ENCODE data around the gene TMTC2.

Gene TMTC2

DNA sequence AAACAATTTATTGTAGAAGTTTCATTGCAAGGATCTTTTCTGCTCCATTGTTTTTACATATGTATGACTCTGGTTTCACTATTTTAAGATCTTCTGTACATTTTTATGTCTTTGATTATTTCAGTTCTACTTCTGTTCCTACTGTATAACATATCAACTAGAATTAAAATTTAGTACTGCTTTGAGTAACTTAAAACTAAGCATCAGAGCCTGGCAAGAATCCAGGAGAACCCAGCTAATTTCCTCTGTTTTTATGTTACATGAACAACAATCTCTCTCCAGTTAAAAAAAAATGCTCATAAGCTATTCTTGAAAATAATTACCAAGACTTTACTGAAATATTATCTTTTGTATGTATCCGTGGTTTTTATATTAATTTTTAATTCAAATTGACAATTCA is 370.7 kb downstream of the TMTC2 start:
- no peak overlapping the region for H3K9ac ChIP-seq (ENCODE audit: low read length)
- H3K27me3 ChIP-seq (replicated peaks; ENCODE audit: control insufficient read depth, insufficient read depth, low read length) = no peaks in the 10 kb centered on the region
- DNase-seq (ENCODE audit: low read depth) = no peak
- no peaks in the 10 kb centered on the region for H3K9me3 ChIP-seq (ENCODE audit: control insufficient read depth, low read length)
- no peaks in the 10 kb centered on the region for H3K4me1 ChIP-seq (ENCODE audit: control insufficient read depth, insufficient read depth, low read length)
- no peak overlapping the region for H3K4me3 ChIP-seq (ENCODE audit: low read length)
- no peaks in the 10 kb centered on the region for H3K36me3 ChIP-seq (ENCODE audit: control insufficient read depth, insufficient read depth, low read length, severe bottlenecking)

DNA sequence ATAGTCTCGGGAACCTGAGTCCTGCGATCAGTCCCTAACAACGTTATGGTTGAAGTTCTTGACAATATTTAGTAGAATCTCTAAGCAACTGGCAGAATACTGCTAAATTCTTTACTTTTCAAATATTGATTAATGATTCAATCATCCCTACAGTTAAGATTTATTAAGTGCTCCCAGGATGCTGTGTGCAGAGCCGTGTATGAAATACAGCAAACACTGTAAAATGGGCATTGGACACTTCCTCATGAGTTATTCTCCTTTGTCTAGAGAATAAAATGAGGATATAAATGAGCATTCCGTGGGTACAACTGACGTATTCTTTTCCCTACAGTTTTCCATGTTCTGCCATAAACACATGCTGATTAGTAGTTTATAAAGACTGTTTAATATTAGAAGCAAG is 372.4 kb downstream of the TMTC2 start:
- Histone ChIP-seq H3K36me3 (ENCODE audit: control insufficient read depth, insufficient read depth, low read length, severe bottlenecking) (no peaks in the 10 kb centered on the region), H3K9ac (ENCODE audit: low read length) (no peak overlapping the region), H3K27me3 (replicated peaks; ENCODE audit: control insufficient read depth, insufficient read depth, low read length) (no peaks in the 10 kb centered on the region), H3K4me1 (ENCODE audit: control insufficient read depth, insufficient read depth, low read length) (no peaks in the 10 kb centered on the region), H3K9me3 (ENCODE audit: control insufficient read depth, low read length) (no peaks in the 10 kb centered on the region), H3K4me3 (ENCODE audit: low read length) (no peak overlapping the region)
- no peak for DNase-seq (ENCODE audit: low read depth)

DNA sequence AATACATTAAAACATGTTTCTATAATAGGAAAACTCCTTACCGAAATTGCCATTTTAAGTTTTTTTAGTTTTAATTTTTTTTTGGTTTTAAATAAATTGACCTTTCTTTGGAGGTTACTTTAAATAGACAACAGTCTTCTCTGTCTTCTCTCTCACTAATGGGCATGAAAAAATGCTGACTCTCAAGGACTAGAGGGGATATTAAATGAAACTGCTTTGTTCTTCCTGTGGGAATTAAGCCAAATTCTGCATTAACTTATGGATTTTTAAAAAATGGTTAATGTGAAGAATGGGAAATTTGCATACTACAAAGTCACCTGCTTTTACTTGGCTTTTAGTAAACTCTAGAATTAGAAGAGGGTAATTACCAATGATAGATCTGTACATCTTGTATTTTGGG is 378.9 kb downstream of the TMTC2 start:
- Histone ChIP-seq H3K9me3 (ENCODE audit: control insufficient read depth, low read length) (no peaks in the 10 kb centered on the region), H3K9ac (ENCODE audit: low read length) (no peak overlapping the region), H3K36me3 (ENCODE audit: control insufficient read depth, insufficient read depth, low read length, severe bottlenecking) (no peaks in the 10 kb centered on the region), H3K27me3 (replicated peaks; ENCODE audit: control insufficient read depth, insufficient read depth, low read length) (no peaks in the 10 kb centered on the region), H3K4me1 (ENCODE audit: control insufficient read depth, insufficient read depth, low read length) (no peaks in the 10 kb centered on the region), H3K4me3 (ENCODE audit: low read length) (no peak overlapping the region)
- DNase-seq (ENCODE audit: low read depth) = no peak

DNA sequence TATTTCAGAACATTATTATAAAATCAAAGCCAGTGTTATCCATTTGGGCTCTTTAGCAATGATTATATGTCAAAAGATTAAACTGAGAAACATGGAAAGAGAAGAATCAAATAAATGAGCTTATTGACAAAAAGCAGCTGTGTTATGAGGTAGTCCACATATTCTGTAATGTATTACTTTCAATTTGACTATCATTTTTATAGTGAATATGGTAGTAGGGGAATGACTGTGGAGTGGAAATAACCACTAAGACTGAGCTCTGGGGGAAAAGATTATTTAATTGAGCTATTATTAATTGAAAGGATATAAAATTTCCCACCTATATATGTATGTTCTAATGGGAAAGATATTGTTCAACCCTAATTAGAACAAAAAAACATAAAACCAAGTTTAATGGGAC is 381.3 kb downstream of the TMTC2 start:
- no peak overlapping the region for H3K9ac ChIP-seq (ENCODE audit: low read length)
- H3K4me3 ChIP-seq (ENCODE audit: low read length) = no peak overlapping the region
- no peaks in the 10 kb centered on the region for H3K27me3 ChIP-seq (replicated peaks; ENCODE audit: control insufficient read depth, insufficient read depth, low read length)
- DNase-seq (ENCODE audit: low read depth) = no peak
- no peaks in the 10 kb centered on the region for H3K36me3 ChIP-seq (ENCODE audit: control insufficient read depth, insufficient read depth, low read length, severe bottlenecking)
- H3K4me1 ChIP-seq (ENCODE audit: control insufficient read depth, insufficient read depth, low read length) = no peaks in the 10 kb centered on the region
- no peaks in the 10 kb centered on the region for H3K9me3 ChIP-seq (ENCODE audit: control insufficient read depth, low read length)

DNA sequence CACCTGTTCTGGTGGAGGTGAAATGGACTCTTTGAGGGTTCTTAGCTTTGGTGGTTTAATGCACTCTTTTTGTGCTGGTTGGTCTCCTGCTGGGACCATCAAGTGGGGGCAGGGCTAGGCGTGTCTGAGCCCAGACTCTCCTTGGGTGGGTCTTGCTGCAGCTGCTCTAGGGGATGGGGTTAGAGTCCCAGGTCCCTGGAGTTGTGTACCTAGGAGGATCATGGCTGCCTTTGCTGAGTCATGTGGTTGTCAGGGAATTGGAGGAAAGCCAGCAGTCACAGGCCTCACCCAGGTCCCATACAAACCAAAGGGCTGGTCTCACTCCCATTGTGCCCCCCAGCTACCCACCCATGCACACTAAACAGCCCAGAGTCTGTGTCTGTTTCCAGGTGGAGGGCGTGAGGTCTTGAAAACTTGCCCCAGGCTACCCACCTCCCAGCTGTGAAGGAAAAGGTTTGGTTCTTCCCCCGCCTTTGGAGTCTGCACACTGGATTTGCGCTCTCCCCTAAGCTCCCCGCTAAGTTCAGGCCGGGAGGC is 387.7 kb downstream of the TMTC2 start:
- Histone ChIP-seq H3K4me3 (ENCODE audit: low read length) (no peak overlapping the region), H3K9me3 (ENCODE audit: control insufficient read depth, low read length) (no peaks in the 10 kb centered on the region), H3K9ac (ENCODE audit: low read length) (no peak overlapping the region), H3K4me1 (ENCODE audit: control insufficient read depth, insufficient read depth, low read length) (no peaks in the 10 kb centered on the region), H3K36me3 (ENCODE audit: control insufficient read depth, insufficient read depth, low read length, severe bottlenecking) (no peaks in the 10 kb centered on the region), H3K27me3 (replicated peaks; ENCODE audit: control insufficient read depth, insufficient read depth, low read length) (no peaks in the 10 kb centered on the region)
- DNase-seq (ENCODE audit: low read depth) = no peak

DNA sequence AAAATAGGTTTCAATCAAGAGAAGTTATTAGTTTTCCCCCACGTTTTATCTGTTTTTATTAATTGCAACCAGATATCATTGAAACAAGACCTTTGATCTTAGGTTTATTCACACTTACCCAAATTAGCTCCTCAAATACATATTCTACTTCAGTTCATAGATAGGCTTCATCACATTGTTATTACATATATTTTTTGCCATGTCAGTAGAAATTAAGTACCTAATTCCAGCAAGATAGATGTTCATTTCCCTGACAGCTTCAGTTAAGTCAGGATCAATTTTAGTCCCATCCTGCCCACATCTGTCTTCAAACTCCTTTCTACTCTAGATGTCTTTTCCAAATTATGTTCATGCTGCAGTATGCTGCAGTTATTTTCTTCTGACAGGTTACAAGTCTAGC is 388.8 kb downstream of the TMTC2 start:
- H3K27me3 ChIP-seq (replicated peaks; ENCODE audit: control insufficient read depth, insufficient read depth, low read length) = no peaks in the 10 kb centered on the region
- no peaks in the 10 kb centered on the region for H3K9me3 ChIP-seq (ENCODE audit: control insufficient read depth, low read length)
- no peak overlapping the region for H3K4me3 ChIP-seq (ENCODE audit: low read length)
- no peaks in the 10 kb centered on the region for H3K36me3 ChIP-seq (ENCODE audit: control insufficient read depth, insufficient read depth, low read length, severe bottlenecking)
- H3K9ac ChIP-seq (ENCODE audit: low read length) = no peak overlapping the region
- H3K4me1 ChIP-seq (ENCODE audit: control insufficient read depth, insufficient read depth, low read length) = no peaks in the 10 kb centered on the region
- DNase-seq (ENCODE audit: low read depth) = no peak

DNA sequence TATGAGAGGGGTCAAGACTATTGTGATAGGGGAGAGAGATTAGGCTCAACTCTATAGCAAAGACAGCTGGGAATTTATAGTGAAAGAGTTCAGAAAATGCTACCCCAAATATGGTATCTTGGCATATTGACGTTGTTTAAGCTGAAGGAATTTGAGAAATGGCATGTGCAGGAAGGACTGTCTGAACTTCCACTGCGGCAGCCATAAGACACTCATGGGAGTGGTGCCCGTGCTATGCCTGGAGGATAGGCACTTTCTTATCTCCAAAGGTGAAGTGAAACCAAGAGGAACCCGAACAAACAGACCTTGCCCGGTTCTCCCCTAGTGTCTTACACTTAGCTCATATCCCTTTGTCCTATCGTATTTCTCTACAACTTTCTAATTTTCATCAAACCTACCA is 390.3 kb downstream of the TMTC2 start:
- no peak for DNase-seq (ENCODE audit: low read depth)
- H3K4me3 ChIP-seq (ENCODE audit: low read length) = no peak overlapping the region
- no peaks in the 10 kb centered on the region for H3K27me3 ChIP-seq (replicated peaks; ENCODE audit: control insufficient read depth, insufficient read depth, low read length)
- no peaks in the 10 kb centered on the region for H3K4me1 ChIP-seq (ENCODE audit: control insufficient read depth, insufficient read depth, low read length)
- no peak overlapping the region for H3K9ac ChIP-seq (ENCODE audit: low read length)
- no peaks in the 10 kb centered on the region for H3K9me3 ChIP-seq (ENCODE audit: control insufficient read depth, low read length)
- no peaks in the 10 kb centered on the region for H3K36me3 ChIP-seq (ENCODE audit: control insufficient read depth, insufficient read depth, low read length, severe bottlenecking)

DNA sequence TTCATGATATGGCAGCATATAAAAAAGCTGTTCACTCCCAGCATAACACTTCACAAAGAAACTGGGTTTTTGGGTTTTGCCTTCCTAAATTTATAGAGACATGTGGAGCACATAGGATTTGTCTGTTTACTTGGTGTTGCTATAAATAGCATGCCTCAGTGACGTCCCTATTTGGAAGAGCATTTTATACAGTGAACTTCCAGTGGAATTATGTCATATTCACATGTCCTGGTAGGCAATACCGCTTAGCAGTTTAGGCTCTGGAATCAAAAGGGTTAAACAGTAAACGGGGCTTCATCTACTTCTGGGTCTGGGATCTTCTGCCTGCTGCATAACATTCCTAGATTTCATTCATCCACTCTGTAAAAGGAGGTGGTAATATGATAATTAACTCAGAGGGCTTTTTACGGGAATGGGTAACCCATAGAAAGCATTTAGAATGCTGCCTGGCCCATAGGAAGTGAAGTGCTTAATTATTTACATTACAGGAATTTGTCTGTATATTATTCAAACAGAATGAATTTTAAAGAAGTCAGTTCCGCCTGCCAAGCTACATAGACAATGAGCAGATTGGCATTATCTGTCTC is 396.1 kb downstream of the TMTC2 start:
- H3K9ac ChIP-seq (ENCODE audit: low read length) = no peak overlapping the region
- no peaks in the 10 kb centered on the region for H3K27me3 ChIP-seq (replicated peaks; ENCODE audit: control insufficient read depth, insufficient read depth, low read length)
- no peak for DNase-seq (ENCODE audit: low read depth)
- no peaks in the 10 kb centered on the region for H3K4me1 ChIP-seq (ENCODE audit: control insufficient read depth, insufficient read depth, low read length)
- no peak overlapping the region for H3K4me3 ChIP-seq (ENCODE audit: low read length)
- no peaks in the 10 kb centered on the region for H3K36me3 ChIP-seq (ENCODE audit: control insufficient read depth, insufficient read depth, low read length, severe bottlenecking)
- H3K9me3 ChIP-seq (ENCODE audit: control insufficient read depth, low read length) = no peaks in the 10 kb centered on the region

DNA sequence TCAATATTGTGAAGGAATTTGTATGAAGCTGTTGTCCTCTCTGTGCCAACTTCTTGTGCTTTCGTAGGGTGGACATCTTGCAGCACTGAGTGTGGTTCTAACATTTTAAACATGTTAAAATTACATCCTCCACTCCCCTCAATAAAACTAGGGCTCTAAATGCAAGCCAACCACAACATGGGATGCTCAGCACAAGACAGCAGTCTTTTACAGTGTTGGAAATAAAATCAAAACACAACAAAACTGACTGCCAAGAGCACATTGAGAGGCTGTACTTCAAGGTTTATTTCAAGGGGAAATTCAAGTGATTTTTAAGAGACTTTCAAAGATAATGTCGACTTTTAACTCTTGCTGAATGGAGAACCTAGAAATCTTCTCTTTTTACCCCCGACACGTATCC is 396.9 kb downstream of the TMTC2 start:
- Histone ChIP-seq H3K36me3 (ENCODE audit: control insufficient read depth, insufficient read depth, low read length, severe bottlenecking) (no peaks in the 10 kb centered on the region), H3K9me3 (ENCODE audit: control insufficient read depth, low read length) (no peaks in the 10 kb centered on the region), H3K9ac (ENCODE audit: low read length) (no peak overlapping the region), H3K4me3 (ENCODE audit: low read length) (no peak overlapping the region), H3K27me3 (replicated peaks; ENCODE audit: control insufficient read depth, insufficient read depth, low read length) (no peaks in the 10 kb centered on the region), H3K4me1 (ENCODE audit: control insufficient read depth, insufficient read depth, low read length) (no peaks in the 10 kb centered on the region)
- no peak for DNase-seq (ENCODE audit: low read depth)

DNA sequence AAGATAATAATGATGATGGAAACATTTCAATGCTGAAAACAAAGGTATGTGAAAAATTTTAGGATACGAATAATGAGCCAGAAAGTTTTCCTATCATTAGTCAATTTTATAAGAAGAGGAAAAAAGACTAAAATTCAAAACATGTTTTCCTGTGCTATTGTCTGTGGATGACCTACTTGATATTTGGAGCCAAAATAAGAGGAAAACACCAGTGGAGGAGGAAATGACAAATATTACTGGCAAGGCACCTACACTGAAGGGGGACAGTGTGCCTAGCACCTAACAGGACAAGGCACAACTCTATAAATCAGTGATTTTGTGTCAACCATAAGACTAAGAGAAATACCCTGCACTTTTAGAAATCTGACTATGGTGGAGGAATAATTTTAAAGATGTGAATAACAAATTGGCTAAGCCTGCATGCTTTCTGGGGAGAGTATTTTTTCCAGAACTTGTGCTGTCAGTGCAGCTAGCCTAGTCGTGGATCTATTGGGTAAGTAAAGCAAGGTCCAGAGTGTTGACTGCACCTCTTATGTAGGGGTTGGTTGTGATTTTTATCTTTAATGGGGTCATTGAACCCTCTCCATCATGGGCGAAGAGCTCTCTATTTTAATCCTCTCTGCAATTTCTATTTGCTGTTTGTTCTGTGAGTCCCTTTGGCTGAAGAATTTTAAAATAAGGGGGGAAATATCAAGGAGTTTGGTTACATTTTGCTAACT is 398.0 kb downstream of the TMTC2 start:
- Histone ChIP-seq H3K4me3 (ENCODE audit: low read length) (no peak overlapping the region), H3K9ac (ENCODE audit: low read length) (no peak overlapping the region), H3K9me3 (ENCODE audit: control insufficient read depth, low read length) (no peaks in the 10 kb centered on the region)

DNA sequence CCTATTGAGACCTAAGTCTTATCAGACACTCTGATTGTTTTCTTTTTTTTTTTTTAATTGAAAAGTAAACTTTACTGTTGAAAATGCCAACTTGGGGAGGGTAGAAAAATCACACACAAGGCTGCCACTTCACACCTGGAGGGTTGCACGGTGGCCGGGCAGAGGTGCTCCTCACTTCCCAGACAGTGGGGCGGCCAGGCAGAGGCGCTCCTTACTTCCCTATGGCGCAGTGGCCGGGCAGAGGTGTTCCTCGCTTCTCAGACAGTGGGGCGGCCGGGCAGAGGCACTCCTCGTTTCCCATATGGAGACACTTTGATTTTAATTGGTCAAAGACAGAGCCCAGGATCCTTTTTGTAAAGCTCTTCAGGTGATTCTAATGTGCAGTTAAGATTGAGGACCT is 399.3 kb downstream of the TMTC2 start:
- no peak overlapping the region for H3K4me3 ChIP-seq (ENCODE audit: low read length)
- no peaks in the 10 kb centered on the region for H3K9me3 ChIP-seq (ENCODE audit: control insufficient read depth, low read length)

More for the DNA sequence above, 398.0 kb downstream of the TMTC2 start:
- Histone ChIP-seq H3K27me3 (replicated peaks; ENCODE audit: control insufficient read depth, insufficient read depth, low read length) (no peaks in the 10 kb centered on the region), H3K36me3 (ENCODE audit: control insufficient read depth, insufficient read depth, low read length, severe bottlenecking) (no peaks in the 10 kb centered on the region), H3K4me1 (ENCODE audit: control insufficient read depth, insufficient read depth, low read length) (no peaks in the 10 kb centered on the region)
- DNase-seq (ENCODE audit: low read depth) = no peak

More for the DNA sequence above, 399.3 kb downstream of the TMTC2 start:
- H3K9ac ChIP-seq (ENCODE audit: low read length) = no peak overlapping the region
- H3K27me3 ChIP-seq (replicated peaks; ENCODE audit: control insufficient read depth, insufficient read depth, low read length) = no peaks in the 10 kb centered on the region
- DNase-seq (ENCODE audit: low read depth) = no peak
- no peaks in the 10 kb centered on the region for H3K4me1 ChIP-seq (ENCODE audit: control insufficient read depth, insufficient read depth, low read length)
- H3K36me3 ChIP-seq (ENCODE audit: control insufficient read depth, insufficient read depth, low read length, severe bottlenecking) = no peaks in the 10 kb centered on the region
